Stimulated activated naive CD4-positive, alpha-beta T cell treated with Interleukin-2 at 50 U/mL for 16 hours (primary cell): Measurements from ENCODE around the gene DYNLL1.
"Not testable (repeated sequence)": the region's sequence is repeated elsewhere in the genome, so short reads cannot be mapped to it uniquely, and the experiment has no call there.

Source experiments
- DNase-seq: peaks from one replicate; lab custom pipeline; 2025; lab: John Stamatoyannopoulos, UW

DYNLL1 gene

GRCh38 chr12:120515496-120515895, 19.6 kb downstream of the DYNLL1 start:
- no peak for DNase-seq

GRCh38 chr12:120519324-120519723, 23.4 kb downstream of the DYNLL1 start:
- not testable (repeated sequence) for DNase-seq

- DNase-seq: no peak
Measured at GRCh38 chr12:120522568-120522967, 26.7 kb downstream of the DYNLL1 start.

DNA sequence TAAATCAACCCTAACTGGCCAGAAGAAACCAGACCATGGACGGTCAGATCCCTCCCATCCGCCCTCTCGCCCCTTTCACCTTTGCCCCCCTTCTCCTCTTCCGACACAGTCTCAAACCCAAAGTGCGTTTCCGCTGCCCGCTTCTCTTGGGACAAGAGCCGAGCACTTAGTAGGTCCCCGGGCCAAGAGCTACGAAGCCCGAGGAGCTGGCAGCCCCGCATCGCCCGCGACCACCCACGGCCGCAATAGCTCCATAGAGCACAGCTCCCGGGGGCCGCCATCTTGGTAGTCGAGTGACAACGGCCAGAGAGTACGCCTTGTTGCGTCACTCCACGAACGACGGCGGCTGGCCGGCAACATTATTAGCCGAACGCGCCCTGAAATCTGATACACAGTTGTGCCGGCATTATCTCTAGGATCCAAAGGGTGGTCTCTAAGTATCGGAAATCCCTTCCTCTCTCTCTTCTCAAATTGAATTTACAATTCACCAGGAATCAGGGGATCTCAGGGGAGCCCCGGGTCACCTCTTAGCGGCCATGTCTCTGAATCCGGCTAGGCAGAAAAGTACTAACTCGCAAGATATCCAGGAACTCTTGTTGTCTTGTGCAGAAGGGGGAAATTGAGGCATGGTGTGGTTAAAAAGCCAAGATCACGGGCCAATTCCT, 33.1 kb downstream of the DYNLL1 start, which contains the start of gene COQ5:
Gene COQ5, minus strand, starts transcription at position 298 of the 665 bp plus-strand sequence. Its CDS starts 17 bp downstream, at position 281.
- peak; percentile 84 for DNase-seq

- no peak for DNase-seq
Measured at GRCh38 chr12:120529641-120530417, 33.9 kb downstream of the DYNLL1 start.

DNA sequence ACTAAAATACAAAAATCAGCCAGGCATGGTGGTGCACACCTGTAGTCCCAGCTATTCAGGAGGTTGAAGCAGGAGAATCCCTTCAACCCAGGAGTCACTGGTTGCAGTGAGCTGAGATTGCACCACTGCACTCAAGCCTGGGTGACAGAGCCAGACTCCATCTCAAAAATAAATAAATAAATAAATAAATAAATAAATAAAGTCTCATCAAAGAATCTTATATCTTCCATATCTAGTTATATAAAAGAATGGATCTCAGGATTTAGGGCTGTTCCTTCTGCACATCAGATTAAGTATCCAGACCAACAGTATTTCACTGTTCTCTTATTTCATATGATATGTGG, 34.5 kb downstream of the DYNLL1 start:
- DNase-seq: not testable (repeated sequence)

GRCh38 chr12:120532701-120533238, 36.9 kb downstream of the DYNLL1 start:
- DNase-seq: no peak

GRCh38 chr12:120534203-120534702, 38.3 kb downstream of the DYNLL1 start, which contains the start of gene RNF10:
Gene RNF10 (plus strand): TSS chr12:120534356. CDS start chr12:120534812, 456 bp downstream.
- peak; percentile 49 for DNase-seq

DNA sequence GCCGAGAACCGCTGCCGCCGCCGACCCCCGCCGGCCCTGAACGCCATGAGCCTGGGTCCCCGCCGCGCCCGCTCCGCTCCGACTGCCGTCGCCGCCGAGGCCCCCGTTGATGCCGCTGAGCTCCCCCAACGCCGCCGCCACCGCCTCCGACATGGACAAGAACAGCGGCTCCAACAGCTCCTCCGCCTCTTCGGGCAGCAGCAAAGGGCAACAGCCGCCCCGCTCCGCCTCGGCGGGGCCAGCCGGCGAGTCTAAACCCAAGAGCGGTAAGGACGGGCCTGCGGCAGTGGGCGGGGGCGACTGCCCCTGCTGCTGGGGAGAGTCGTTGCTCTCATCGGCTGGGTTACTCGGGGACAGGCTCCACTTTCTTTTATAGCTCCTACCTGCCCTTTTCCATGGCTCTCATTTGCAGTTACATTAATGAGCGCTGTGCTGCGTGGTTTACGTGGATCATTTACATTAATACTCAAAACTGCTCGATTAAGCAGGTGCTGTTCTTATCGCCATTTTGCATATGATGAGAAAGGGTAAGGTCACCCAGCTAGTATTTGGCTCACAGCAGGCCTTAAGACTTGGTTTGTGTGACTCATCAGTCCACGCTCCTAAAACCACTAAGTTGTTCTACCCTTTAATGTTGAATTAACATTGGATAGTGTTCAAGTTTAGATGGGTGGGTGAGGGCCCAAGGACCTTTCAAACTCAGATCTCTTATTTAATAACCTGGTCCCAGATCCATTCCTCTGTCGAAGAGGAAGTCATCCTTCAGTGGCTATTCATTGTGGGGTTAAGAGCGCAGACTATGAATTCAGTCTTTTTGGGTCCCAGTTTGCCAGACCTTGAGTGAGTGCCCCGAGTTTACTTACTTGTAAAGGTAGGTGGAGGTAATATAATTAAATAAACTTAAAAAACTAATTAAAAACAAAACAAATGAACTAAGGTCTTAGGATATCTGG, 39.1 kb downstream of the DYNLL1 start:
- DNase-seq: peak; percentile 31

DNA sequence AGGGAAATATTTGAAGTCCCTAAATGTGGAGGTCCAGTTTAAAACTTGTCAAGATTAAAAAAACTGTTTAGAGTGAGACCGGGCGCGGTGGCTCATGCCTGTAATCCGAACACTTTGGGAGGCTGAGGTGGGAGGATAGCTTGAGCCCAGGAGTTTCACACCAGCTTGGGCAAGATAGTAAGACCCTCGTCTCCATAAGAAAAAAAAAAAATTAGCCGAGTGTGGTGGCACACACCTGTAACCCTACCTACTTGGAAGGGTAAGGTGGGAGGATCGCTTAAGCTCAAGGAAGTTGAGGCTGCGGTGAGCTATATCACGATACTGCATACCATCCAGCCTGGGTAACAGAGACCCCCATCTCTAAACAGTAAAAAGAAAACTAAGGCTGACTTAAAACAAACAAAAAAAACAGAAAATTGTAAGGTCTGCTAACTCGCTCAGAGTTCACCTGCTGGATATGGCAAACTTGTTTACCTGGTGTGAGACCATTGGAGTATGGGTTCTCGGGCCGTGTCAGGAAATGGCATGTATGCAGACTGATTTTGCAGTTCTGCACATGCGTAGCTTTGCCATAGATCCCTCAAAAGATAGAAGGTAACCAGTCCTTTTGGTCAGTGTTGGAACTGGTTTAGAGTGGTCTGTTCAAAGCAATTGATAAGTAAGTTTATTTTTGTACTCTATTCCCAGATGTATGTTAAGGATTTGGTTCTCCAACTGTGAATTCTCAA, 40.3 kb downstream of the DYNLL1 start:
- DNase-seq: peak; percentile 5

DNA sequence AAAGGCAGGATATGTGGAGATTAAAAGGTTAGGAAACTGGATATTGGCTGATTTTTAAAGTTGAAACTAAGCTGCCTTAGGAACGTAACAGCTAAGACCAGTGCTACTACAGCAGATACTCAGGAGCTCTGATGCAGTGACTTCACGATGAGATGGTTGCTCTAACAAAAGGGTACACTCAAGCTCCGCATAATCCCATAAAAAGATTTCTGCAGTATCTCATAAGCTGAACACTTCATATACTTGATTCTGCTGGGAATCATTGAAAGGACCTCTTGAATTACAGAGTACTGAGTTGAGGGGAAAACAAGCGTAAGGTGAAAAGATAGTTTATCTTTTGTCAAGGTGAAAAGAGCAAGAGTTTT, 41.9 kb downstream of the DYNLL1 start:
- no peak for DNase-seq

DNA sequence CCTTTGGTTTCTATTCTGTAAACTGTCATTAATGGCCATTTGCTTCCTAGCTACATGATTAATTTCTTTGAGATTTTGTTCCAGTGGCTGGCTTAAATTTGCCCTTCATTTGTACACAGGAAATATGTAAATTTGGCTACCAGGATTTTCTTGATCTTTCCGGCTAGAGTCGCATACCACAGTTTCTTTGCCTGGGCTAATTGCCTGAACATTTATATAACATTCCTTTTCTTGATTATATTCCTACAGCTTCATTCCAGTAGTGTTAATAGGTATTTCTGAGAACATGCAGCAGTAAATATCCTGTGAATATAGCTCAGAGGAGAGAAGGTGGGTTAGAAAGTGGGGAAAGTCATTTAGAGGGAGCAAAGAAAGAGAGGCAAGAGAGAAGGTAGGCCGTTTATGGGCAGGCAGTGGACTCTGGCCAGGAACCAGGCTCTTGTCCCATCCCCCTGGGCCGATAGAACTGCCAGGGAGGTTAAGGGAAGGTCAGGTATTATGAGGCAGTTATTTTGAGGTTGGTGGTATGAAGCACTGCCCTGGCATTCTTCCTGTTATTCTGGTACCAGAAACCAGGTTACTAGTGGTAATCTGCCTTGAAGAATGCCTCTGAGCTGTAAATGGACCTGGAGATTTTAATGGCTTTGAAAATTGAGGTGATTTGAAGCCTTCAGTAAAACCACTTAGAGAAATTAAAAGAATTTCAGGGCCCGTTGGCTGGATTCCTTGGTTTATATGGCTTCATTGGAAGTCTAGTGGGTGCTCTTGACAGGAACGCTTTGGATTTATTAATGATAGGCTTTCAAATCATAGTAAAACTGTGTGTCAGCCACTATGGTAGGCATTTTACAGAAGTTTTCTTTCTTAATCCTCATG, 42.6 kb downstream of the DYNLL1 start:
- no peak for DNase-seq

- DNase-seq: no peak
Measured at GRCh38 chr12:120539303-120539702, 43.4 kb downstream of the DYNLL1 start.

DNA sequence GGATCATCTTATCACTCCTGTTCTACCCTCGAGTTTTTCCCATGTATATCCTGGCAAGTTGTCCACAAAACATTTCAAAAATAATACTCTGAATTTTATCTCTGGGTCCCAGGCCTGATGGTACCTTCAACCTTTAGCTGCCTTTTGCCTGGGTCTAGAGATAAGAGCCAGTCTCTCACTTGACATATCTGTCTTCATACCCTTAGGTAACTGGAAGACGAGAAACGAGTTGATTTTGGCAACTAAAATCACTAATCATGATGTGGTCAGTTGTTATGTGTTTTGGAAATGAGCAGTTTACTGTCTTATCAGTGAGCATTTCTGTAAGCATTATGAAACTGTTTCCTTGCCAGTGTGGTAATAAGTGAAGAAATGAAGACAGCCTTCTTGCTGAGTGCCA, 44.5 kb downstream of the DYNLL1 start:
- DNase-seq: no peak

DNA sequence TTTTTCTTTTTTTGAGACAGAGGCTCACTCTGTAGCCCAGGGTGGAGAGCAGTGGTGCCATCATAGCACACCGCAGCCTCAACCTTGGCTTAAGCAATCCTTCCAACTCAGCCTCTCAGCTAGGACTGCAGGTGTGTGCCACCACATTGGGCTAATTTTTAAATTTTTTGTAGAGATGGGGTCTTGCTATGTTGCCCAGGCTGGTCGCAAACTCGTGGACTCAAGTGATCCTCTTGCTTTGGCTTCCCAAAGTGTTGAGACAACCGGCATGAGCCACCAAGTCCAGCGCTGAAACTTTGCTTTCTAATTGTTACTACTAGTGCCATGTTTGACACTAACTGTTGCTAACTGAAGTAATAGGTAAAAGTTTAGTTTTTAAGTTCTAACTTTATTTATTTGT, 46.3 kb downstream of the DYNLL1 start:
- no peak for DNase-seq

GRCh38 chr12:120544691-120545090, 48.8 kb downstream of the DYNLL1 start:
- no peak for DNase-seq

DNA sequence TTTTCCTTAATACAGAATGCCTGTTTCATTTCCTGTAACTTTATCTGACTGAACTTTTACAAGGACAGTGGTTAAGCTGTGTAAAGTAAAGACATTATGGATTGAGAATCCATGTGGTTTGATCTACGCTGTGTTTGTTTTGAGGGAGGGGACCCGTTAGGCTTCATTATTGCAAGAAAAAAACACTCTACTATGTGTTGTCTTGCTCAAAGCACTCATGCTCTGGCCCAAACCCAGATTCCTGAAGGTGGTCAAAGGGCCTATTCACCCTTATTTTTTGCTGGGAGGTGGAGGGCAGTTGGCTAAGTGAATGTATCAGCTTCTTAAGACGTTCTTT, 50.1 kb downstream of the DYNLL1 start:
- no peak for DNase-seq
